ENCODE measurements around the gene RUFY1.

DNA sequence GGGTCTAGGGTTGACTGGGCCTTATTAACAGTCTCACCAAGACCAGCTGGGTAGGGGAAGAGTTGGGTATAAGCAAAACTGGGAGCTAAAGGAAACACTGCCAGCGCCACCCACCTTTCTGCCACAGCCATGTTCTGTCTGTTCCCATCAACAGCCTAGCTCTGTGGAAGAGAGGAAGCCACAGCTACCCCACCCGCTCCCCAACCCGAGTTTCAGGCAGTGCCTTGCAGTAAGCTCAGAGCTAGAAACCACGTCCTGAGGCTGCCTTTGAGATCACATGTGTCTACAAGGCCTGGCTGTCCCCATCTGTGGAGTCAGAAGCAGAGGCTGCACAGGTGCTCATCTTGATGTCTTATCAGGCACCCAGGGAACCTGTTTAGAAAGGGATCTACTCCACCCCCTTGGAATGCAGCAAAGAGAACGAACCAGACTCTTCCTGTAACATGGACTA lies 57.8 kb downstream of the RUFY1 start:
- TF ChIP-seq, protein P1, sequence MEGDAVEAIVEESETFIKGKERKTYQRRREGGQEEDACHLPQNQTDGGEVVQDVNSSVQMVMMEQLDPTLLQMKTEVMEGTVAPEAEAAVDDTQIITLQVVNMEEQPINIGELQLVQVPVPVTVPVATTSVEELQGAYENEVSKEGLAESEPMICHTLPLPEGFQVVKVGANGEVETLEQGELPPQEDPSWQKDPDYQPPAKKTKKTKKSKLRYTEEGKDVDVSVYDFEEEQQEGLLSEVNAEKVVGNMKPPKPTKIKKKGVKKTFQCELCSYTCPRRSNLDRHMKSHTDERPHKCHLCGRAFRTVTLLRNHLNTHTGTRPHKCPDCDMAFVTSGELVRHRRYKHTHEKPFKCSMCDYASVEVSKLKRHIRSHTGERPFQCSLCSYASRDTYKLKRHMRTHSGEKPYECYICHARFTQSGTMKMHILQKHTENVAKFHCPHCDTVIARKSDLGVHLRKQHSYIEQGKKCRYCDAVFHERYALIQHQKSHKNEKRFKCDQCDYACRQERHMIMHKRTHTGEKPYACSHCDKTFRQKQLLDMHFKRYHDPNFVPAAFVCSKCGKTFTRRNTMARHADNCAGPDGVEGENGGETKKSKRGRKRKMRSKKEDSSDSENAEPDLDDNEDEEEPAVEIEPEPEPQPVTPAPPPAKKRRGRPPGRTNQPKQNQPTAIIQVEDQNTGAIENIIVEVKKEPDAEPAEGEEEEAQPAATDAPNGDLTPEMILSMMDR (IDR thresholded peaks at IDR 0.05): no peak
- TF ChIP-seq POLR2A (IDR thresholded peaks at IDR 0.05): no peak

Measured in right lobe of liver (tissue), 4 donors.